Esophagus muscularis mucosa (tissue), 4 donors: ENCODE data around the gene BMAL1.

Experiments
- CTCF ChIP-seq, 3 experiments: fragments of 200-600 bp in 2 of 3; fragments of 450-650 bp in 1 of 3; sonication (generic) in 2 of 3; IDR thresholded peaks; one replicate each; pipeline ENCODE4 v1.5.1; 2017 to 2019; ENCODE audit warnings: antibody characterized with exemption in 3 of 3, mild to moderate bottlenecking in 2 of 3, moderate library complexity in 1 of 3
- EP300 ChIP-seq: sonication (generic); formaldehyde crosslinking; IDR thresholded peaks from one replicate; pipeline ENCODE4 v1.6.1; 2017; ENCODE audit warnings: antibody characterized with exemption
- POLR2A ChIP-seq: fragments of 450-650 bp; IDR thresholded peaks from one replicate; pipeline ENCODE4 v1.6.1; 2017; ENCODE audit warnings: antibody characterized with exemption, moderate library complexity, mild to moderate bottlenecking, low read depth
- POLR2AphosphoS5 ChIP-seq, 2 donors: sonication (generic); formaldehyde crosslinking; IDR thresholded peaks; one replicate each; pipeline ENCODE4 v1.6.1; 2017; ENCODE audit warnings: antibody characterized with exemption in 2 of 2

GRCh38 chr11:13309156-13309555 is 31.6 kb downstream of the BMAL1 start:
- no peak for TF ChIP-seq CTCF (IDR thresholded peaks at IDR 0.05)
- no peak for TF ChIP-seq POLR2A
- no peak for TF ChIP-seq POLR2AphosphoS5 (IDR thresholded peaks at IDR 0.05)
- TF ChIP-seq EP300: no peak
